ENCODE data around the gene UBAC1.

DNA sequence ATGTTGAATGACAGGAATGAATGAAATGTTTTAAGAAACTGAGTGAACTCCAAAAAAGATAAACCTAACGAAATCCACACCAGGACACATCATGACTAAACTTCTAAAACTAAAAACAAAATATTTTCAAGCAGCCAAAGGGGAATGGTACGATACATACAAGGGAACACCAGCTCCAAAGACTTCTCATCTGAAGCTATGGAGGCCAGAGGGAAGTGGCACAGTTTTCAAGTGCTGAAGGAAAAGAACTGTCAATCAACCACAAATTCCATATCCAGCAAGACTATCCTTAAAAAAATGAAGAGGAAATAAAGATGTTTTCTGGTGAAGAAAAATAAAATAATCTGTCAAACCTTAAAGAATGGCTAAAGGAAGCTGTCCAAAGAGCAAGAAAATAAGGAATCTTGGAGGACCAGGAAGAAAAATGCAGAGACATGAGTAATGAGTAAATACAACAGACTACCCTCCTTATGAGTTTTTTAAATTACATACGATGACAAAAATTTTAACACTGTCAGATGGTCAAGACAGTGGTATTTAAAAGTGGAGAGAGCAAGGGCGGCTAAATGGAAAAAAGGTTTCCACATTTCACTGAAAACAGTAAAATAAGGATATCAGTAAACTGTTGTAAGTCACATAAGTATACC, 65.8 kb downstream of the UBAC1 start:
- TF ChIP-seq, protein P1, sequence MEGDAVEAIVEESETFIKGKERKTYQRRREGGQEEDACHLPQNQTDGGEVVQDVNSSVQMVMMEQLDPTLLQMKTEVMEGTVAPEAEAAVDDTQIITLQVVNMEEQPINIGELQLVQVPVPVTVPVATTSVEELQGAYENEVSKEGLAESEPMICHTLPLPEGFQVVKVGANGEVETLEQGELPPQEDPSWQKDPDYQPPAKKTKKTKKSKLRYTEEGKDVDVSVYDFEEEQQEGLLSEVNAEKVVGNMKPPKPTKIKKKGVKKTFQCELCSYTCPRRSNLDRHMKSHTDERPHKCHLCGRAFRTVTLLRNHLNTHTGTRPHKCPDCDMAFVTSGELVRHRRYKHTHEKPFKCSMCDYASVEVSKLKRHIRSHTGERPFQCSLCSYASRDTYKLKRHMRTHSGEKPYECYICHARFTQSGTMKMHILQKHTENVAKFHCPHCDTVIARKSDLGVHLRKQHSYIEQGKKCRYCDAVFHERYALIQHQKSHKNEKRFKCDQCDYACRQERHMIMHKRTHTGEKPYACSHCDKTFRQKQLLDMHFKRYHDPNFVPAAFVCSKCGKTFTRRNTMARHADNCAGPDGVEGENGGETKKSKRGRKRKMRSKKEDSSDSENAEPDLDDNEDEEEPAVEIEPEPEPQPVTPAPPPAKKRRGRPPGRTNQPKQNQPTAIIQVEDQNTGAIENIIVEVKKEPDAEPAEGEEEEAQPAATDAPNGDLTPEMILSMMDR (IDR thresholded peaks at IDR 0.05; ENCODE audit: insufficient read depth, low read length): no peak
- TF ChIP-seq SPI1 (IDR thresholded peaks at IDR 0.05; ENCODE audit: borderline replicate concordance, low read depth) (peak; percentile 5; the same call in 1 of the 2 replicates), POLR2AphosphoS5 (IDR thresholded peaks at IDR 0.05; ENCODE audit: low read depth) (no peak)

Data from HL-60 (cell line).